Right hindlimb (tissue), 1 donor: ENCODE results near the gene PCSK6.
"Not testable (repeated sequence)": the region's sequence is repeated elsewhere in the genome, so short reads cannot be mapped to it uniquely, and the experiment has no call there.

Experiments
- DNase-seq: peaks from one replicate; pipeline ENCODE4 v3.0.0-alpha.2; 2018

The PCSK6 gene

DNA sequence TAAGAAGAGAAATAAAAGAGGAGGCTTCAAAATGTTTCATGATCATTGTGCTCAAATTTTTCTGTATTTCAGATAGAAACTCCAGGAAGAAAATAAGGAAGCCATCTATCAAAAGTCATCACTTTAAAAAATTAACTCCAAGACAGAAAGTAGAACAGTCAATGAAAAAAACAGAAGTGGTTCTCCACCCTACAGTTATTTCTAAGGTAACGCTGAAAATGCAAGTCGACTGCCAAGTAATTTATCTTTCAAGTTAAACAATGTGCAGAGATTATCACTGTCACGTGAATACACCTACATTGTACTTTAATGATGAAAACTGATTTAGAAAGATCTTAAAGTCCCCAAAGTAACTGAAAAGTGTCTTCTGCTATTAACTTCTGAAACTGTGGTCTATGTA is 115.9 kb downstream of the PCSK6 start:
- DNase-seq: no peak

DNA sequence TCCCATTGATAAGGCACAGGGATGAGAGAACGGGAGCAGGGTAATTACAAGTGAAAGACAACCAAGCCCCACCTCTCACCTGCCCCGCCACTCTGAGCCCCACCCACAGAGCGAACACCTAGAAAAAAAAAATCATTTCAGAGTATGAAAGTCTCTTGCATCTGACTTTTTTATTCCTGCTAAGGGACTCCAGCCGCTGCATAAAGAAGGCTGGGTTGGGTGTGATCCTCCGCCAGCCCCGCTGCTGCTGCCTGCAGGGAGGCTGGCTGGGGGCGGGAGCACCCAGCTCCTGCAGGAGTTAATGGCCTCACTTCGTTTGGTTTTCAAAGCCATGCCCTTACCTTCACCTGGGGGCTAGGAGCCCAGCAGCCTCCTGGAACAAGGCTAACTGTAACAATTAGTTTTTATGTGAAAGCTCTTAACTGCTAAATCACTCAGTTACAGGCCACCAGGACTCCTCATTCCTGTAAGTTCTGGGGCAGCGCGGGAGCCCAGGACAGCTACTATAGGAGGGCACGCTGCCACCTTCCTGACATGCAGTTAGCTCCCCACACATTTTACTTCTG is 116.5 kb downstream of the PCSK6 start:
- no peak for DNase-seq

DNA sequence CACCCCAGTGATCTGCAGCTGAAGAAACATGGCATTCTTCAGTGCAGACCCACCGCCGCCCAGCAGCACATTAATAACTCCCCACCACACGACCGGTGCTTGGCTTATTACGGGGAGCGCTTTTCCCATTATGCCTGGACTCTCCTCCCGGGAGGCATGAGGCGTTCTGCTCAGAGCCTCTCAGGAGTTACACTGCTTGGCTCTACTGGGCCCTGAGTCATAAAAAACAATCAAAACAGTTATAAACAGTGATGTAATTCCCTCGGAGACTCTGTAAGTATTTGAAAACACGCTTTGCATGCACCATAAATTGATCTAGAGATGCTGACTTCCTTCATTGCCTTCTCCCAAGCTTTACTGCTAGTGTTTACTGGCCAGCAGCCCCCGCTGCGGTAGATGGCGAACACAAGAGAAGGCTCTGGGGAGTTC is 117.3 kb downstream of the PCSK6 start:
- DNase-seq: no peak

DNA sequence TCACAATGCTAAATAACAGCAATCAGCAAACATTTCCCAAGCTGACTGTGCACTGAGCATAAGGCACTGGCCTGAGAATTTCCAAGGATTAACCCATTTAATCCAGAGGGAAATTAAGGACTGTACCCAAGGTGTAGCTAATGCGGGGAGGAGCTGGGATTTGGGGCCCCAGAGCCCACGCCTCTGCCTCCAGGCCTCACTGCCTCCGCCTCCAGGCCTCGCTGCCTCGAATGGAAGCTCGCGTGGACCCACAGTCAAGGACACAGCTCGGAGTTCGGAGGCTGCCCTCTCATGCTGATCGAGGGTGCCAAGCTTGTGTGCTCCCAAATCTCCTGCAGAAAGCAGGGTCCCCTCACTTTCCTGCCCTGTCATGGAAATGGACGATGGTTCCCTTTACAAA is 118.0 kb downstream of the PCSK6 start:
- no peak for DNase-seq

DNA sequence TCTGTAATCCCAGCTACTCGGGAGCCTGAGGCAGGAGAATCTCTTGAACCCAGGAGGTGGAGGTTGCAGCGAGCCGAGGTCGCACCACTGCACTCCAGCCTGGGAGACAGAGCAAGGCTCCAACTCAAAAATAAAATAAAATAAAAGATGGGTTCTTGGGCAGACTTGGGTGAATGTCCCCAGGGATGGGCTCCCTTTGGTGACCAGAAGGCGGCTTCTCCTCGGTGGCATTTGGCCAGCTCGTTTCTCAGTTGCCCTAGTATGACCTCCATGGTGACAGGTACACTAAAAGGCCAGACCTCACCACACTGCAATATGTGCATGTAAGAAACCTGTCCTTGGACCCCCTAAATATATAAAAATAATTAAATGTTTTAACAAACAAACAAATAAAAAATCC is 118.4 kb downstream of the PCSK6 start:
- DNase-seq: no peak

DNA sequence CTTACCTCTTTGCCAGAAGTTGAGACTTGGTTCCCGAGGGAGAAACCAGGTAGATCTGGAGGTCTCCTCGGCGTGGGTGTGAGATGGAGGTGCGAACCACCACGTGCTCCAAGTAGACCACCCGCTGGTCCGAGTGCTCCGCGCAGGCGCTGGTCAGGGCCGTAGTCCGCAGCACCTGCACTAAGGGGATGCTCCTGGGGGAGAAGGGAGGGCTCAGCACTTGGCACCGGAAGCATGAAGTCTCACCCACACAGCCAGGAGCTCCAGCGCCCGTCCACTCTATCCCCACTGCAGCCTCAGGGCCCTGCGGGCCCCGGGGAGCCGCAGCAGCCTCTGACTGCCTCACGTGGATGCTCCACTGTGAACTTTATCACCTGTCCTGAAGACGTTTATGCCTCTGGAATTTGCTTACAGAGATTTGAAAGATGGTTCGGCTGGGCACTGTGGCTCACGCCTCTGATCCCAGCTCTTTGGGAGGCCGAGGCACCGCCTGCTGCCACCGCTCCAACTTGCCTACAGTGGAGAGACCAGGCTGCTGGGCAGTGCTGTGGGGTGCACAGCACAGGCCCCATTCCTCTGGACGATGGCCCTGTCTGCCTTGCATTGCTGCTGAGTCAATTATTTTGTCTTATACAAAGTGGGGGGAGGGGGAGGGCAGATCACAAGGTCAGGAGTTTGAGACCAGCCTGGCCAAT is 119.0 kb downstream of the PCSK6 start:
- DNase-seq: no peak

DNA sequence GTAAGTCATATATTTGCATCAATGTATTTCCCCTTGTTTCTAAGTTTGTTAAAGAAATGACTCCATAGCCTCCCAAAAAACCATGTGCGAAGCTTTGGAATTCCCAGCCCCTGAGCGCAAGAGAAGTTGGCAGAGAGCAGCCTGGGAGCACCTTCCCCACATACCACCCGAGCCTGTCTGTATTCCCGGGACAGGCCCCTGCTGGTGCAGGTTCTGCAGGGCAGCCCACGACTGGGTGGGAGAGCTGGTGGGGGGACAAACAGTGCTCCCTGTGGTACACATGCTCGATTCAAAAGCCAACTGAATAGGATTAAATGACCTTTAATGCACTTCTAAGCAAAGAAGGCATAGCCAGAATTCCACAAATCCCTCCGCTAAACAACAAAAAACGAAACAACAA is 119.8 kb downstream of the PCSK6 start:
- DNase-seq: no peak

DNA sequence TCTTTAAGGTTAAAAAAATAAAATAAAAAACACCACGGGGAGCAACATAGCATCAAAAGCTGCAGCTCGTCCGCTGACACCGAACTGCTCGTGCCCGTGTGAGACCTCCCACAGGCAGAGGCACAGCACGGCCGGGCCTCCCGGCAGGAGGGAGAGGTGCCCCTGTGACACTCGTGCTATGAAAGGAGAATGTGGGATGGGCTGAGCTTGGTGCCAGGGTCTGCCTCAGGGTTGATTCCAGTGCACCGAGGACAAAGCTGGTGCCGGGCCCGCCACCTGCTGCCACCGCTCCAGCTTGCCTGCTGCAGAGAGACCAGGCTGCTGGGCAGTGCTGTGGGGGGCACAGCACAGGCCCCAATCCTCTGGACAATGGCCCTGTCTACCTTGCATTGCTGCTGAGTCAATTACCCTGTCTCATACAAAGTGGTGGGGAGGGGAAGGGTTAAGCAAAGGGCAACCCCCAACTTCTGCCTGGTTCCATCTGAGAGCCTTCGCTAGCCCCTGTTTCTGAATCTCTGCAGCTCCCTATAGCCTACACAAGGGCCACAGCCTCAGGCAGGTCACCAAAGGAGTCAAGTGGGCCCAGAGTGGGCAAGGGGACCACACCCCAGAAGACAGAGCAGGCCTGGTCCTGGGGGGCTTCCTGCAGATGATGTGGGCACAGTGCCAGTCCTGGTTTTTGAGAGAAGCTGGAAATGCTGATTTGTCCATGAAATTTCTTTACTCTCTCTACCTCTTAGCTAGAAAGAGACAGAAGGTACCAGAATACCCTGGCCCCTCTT is 120.5 kb downstream of the PCSK6 start:
- no peak for DNase-seq

DNA sequence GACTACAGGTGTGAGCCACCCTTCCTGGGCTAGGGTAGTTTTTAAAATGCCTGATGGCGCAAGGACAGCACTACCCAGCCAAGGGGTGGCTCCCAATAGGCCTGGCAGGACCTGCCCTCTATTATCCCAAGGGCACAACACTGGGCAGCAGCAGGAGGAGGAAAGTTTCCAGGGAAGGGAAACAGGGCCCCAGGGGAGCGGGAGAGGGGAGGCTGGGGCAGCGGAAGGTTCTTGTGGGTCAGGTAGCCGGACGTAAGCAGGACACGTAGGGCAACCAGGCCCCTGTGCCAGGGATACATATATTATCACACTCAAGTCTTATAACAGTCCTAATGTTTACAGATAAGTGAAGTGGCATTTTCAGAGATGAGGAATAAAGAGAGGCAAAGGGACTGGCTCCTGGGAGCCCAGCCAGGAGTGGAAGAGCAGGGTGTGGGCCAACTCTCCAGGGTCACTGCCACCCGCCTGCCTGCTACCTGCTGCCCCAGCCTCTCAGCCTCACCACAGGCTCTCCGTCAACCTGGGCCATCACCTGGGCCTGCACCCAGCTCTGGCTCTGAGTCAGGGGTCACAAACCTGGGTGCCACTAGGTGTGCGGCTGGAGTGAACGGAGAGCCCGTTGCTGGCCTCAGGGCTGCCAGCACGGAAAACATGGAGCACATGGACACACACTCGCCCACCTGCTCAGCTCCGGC is 121.3 kb downstream of the PCSK6 start:
- no peak for DNase-seq

DNA sequence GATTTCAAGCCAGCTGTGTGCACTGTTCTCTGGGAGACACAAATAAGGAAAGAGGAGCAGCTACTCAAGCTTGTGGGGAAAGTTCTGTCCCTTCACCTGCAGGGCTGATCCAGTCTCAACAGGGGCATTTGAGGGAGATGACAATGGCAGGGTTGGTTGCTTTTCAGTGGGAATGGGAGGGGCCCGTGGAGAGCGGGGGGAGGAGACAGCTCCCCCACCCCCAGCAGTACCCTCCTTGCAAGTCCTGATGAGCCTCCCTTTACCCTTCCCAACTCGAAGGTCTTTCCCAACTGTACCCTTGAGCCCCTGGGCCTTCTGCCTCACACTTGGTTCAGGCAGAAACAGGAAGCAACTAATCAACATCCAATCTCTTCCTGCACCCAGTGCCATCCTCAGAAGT is 122.7 kb downstream of the PCSK6 start:
- no peak for DNase-seq

DNA sequence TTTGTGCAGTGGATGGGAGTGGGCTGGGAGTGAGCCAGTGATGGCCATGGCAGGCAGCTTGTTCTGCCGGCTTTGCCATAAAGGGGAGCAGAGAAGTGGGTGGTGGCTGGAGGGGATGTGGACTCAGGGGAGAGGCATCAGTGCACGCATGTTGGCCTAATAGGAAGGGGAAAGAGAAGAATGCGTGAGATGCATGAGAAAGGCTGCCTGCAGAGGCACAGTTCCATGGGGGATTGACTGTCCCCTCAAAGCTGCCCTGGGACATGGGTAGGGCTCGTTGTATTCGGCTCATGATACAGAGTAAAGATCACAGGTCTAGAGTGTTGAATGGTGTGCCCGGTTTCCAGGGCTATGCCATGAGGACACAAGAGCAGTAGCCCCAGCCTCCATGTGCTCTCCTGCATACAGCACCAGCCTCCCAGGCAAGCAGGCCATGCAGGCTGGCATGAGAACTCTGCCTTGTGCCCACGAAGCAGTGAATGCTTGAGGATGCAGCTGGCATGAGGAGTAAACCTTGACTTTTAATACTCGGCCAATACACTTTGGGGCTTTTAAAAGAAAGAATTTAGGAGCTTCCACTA is 126.4 kb downstream of the PCSK6 start:
- DNase-seq: no peak

DNA sequence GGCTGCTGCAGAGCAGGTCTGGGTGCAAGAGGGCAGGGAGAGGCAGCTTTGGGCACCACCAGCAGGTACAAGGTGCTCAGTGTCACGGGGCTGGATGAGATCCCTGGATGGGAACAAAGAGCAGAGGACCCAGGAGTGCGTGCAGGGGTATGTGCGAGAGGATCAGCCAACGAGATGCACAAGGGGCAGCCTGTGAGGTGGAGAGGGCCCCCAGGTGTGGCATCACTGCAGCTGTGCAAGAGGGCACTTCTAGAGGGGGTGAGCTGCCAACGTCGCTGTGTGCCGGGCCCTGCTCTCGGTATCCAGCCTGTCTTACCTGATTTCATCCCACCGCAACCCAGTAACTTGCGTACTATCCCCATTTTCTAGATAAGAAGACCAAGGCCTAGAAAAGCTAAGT is 127.1 kb downstream of the PCSK6 start:
- DNase-seq: no peak

DNA sequence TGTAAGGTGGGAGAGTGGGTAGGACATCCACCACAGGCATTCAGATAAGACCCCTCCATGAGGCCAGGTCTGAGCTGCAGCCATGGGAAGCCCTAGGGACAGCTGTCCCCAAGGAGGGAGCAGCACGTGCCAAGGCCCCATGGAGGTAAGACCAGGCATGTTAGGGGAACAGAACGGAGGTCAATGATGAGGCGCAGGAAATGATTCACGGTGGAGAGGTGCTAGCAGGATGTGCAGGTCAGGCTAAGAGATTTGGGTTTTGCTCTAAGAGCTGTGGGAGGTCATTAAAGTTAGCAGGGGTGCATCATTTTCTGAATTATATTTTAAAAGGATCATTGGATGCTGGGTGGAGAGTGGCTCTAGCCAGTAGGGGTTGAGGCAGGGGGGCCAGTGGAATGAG is 128.1 kb downstream of the PCSK6 start:
- DNase-seq: no peak

DNA sequence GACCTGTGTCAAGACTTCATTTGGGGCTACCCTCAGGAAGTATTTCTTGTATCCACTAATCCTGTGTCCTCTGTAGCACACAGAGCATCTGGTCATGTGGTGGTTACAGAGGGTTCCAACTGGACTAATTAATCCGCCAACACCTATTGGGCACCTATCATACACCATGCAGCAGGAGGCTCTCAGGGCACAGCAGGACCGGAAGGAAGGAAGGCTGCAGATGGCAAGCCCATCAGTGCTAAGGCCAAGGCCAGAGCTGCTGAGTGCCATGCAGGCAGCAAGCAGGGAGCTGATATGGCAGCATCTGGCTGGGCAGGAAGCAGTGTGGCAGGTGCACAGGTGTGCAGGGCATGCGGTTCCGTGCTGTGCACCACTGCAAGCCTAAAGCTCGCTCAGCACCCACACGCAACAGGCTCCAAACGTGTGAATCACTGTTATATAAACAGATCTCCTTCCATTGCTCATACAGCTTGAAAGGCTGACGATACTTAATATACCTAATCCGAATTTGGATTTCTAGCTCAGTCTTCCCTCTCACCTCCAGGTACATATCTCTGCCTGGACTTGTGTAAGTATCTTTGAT is 130.1 kb downstream of the PCSK6 start:
- DNase-seq: no peak

DNA sequence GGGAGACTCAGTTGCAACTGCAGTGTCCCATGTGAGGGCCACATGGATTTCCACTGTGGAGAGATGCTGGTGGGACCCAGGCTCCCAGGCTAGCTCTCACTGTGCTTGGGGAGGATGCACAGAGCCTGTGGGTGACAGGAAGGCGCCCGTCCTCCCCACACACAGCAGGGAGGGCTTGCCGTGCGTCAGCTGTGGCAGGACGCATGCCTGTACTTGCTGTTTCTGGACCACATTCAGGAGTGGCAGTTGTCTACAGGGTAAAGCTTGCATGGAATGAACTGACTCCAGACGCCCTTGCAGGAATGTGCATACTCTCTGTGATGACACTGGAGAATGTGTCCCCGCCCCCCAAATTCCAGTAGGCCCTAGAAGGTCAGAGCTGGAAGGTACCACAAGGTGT is 130.6 kb downstream of the PCSK6 start:
- DNase-seq: peak; percentile 66

DNA sequence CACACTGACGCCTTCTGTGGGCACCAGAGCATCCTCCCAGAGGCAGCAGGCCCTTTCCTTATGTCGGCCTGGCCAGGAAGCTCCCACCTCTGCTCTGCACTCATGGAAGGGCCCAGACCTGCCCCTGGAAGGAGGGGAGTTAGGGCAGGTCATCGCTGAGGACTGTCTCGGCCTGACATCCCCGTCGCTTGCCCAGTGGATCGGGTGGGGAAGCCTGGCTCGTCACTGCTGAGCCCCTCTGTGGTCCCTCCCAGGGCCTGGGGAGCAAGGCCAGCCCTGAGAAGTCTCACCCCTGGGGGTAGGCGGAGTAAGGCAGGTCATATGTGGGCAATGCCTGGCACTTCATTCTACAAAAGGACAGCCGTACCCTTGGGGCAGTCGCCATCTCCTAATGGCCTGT is 131.6 kb downstream of the PCSK6 start:
- no peak for DNase-seq

DNA sequence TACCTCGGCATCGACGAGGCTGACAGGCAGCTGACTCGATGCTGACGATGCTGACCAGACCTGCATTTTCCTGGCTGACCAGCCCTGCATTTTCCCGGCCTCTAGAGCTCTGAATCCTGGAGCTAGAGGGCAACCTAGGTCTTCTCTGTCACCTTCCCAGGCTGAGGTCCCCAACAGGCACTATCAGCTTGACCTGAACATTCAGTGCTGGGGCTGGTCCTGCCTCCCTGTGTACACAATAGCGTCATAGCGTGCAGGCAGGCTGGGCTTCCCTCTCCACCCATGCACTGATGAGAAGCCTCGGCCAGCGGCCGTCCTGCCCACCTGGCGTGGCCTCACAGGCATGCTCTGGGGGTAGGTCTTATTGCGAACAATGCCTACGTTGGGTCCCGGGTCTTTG is 132.2 kb downstream of the PCSK6 start:
- no peak for DNase-seq

DNA sequence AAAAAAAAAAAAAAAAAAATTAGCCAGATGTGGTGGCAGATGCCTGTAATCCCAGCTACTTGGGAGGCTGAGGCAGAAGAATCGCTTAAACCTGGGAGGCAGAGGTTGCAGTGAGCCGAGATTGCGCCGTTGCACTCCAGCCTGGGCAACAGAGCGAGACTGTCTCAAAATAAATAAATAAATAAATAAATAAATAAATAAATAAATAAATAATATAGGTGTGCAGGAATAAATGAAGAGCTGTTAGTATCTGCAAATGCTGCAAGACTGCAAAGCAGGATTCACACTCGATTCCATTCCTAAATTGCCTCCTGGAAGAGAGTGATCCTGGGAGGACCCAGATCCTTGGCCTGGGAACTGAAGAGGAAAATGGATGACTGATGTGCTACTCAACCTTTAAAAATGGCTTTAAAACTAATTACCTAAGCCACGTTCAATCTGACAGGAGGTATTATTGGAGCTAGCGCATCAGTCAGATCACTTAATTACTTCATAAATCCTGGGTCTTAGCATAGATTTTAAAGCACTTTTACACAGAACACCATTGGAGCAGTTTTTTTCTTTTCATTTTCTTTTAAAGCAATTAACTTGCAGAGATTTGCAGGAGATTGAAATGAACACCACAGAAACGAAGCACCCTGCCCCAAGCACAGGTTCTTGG is 132.9 kb downstream of the PCSK6 start:
- not testable (repeated sequence) for DNase-seq

DNA sequence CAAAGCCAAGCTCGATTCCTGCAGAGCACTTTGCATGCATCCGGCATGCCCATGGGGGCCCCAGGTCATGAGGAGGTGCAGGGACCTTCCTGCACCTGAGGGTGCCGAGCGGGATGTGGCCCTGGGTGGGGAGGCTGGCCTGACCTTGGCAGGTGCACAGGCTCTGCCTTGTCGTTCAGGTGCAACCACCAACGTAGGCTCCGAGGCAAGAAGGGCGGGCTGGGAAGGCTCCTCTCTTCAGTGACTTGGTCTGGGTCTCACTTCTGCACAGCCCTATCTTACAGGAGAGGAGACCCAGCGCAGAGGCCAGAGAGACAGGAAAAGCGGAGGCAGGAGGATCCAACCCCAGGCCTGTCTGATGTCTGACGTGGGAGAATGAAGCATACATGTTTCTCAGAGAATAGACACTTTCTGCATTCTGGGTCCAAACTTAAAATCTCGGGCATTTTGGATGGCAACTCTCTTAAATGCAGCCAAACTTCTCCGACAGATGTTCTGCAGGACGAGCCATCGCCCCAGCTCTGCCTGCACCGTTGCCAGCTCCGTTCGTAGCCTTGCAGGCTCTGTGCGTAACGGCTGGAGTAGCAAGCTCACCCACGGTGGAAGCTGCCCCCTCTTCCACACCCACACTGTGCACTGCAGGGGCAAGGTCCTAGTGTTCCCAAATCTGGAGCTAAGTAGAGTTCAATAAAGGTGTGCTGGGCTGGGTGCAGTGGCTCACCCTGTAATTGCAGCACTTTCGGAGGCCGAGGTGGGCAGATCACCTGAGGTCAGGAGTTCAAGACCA is 133.6 kb downstream of the PCSK6 start:
- DNase-seq: no peak

DNA sequence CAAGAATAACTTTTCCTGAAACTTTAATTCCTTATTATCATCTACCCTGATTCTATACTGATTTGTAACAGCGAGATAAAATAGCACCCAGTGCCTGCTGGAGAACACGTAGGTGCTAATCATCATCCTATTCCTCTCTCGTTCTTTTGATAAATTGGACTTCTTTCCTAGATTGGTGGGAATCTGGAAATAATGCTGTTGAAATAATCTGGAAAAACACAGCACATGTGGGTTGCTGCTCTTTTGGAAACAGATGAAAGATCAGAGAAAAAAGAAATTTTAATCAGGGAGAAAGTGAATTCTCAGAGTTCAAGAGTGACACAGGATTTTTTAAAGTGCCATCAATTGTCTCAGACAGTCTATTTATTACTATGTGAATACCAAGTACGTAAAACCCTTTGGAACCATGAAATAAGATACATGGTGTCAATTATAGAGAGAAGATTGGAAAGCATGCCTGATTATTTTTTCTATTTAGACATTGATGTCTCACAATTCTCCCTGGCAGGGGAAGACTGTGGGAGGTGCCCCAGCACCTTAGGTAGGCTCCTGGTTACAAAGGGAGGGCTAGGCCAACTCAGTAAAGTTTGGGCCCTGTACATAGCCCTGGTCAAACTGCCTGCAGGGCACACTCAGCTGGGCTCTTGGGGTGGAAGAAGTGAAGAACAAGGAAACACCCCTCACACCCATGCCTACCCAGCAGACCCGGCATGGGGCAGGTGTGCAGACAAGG is 134.4 kb downstream of the PCSK6 start:
- DNase-seq: no peak

DNA sequence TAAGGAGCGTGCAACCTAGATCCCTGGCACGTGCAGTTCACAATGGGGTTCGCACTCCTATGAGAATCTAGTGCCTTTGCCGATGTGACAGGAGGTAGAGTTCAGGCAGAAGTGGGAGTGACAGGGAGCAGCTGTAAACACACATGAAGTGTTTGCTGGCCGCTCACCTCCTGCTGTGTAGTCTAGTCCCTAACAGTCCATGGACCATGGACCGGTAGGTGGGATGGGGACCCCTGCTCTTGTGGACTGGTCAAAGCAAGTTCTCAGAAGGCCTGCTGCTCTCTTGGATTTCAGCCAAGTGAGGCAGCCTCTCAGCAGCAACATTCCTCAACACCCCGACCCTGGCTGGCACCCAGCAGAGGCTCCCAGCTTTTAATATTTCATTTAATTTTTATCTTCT is 136.3 kb downstream of the PCSK6 start:
- DNase-seq: no peak
